ENCODE data around the gene TMEM147. TPM values are rescaled to one million over a fixed set of nuclear protein-coding genes. Genes with fewer than 3 reads are reported as not detected.

TMEM147 gene
- total and polyA plus RNA-seq, 2 of the 13 experiments (the other 11 are each of a cell fraction or from before 2014, with no cell fraction given), result 141 to 176 TPM

- in situ Hi-C loops (cut with HindIII; ENCODE audit: extremely low pct_ligation_motif_present, low pct_unique_long_range_greater_than_20kb), result no loop called here
- no peak for FAIRE-seq
Observed at GRCh38 chr19:35511337-35511736, 34.1 kb upstream of the TMEM147 start.

More at GRCh38 chr19:35511337-35511736, 34.1 kb upstream of the TMEM147 start:
- peaks cover 44% of the 10 kb centered on the region for H3K4me1 ChIP-seq (ENCODE audit: insufficient read depth, low read length)
- H3K27me3 ChIP-seq (ENCODE audit: control insufficient read depth in 1 of 2, insufficient read depth in 2 of 2, low read length in 2 of 2), result peaks cover 1 to 28% of the 10 kb centered on the region in 2 experiments; a peak in 2 of 5 replicates
- DNase-seq (ENCODE audit: low spot score), result no peak
- ChIA-PET CTCF (ENCODE audit: low intra/inter-chr PET ratio, low total read pairs) (interaction anchor here (1.4 kb wide), 1 partner anchor 38 kb away, joined by 5 read pairs; no protein-coding TSS in a partner anchor), POLR2A (interaction anchor here (1.4 kb wide), 1 partner anchor 36 kb away, joined by 4 read pairs; no protein-coding TSS in a partner anchor)
- no peak overlapping the region for H3K4me2 ChIP-seq (ENCODE audit: low read depth, low read length)
- ATAC-seq, result no peak
- no peaks in the 10 kb centered on the region for H4K20me1 ChIP-seq (ENCODE audit: insufficient read depth, low read length)
- no peaks in the 10 kb centered on the region for H3K9me3 ChIP-seq (ENCODE audit: low read length)
- intact Hi-C loops (cut with micrococcal nuclease; ENCODE audit: unreplicated experiment), result no loop called here
- H3K27ac ChIP-seq (ENCODE audit: extremely low read length, insufficient read depth, low read length), result no peak overlapping the region
- no peak overlapping the region for H2AFZ ChIP-seq (ENCODE audit: low read length)
- no TSS peak for BruUV-seq (replicated peaks)
- no peak overlapping the region for H3K9ac ChIP-seq (ENCODE audit: insufficient read depth, low read depth, low read length)
- no peaks in the 10 kb centered on the region; a peak in 1 of 5 replicates for H3K36me3 ChIP-seq (replicated peaks in 1 of 2; ENCODE audit: control insufficient read depth in 1 of 2, insufficient read depth in 2 of 2, low read length in 2 of 2)
- TF ChIP-seq SP1 (IDR thresholded peaks at IDR 0.05), result no peak
- TF ChIP-seq SP1 (CRISPR knock-in tag; IDR thresholded peaks at IDR 0.05), result no peak
- no peak for TF ChIP-seq ZNF589 (CRISPR knock-in tag; conservative IDR thresholded peaks at IDR 0.05)
- TF ChIP-seq ZNF761 (CRISPR knock-in tag; conservative IDR thresholded peaks at IDR 0.05), result no peak
- TF ChIP-seq ZNF782 (CRISPR knock-in tag; IDR thresholded peaks at IDR 0.05; ENCODE audit: borderline replicate concordance), result no peak
- no peak for TF ChIP-seq CREB1 (IDR thresholded peaks at IDR 0.05)
- no peak for TF ChIP-seq CREB1 (CRISPR knock-in tag; IDR thresholded peaks at IDR 0.05)
- no peak for TF ChIP-seq ZNF431 (CRISPR knock-in tag; IDR thresholded peaks at IDR 0.05; ENCODE audit: borderline replicate concordance, low read depth)
- no peak for TF ChIP-seq ZNF766 (CRISPR knock-in tag; IDR thresholded peaks at IDR 0.05; ENCODE audit: borderline replicate concordance)
- TF ChIP-seq IKZF1 (IDR thresholded peaks at IDR 0.05), result no peak
- no peak for TF ChIP-seq ZNF260 (CRISPR knock-in tag; IDR thresholded peaks at IDR 0.05; ENCODE audit: borderline replicate concordance, low read depth)
- no peak for TF ChIP-seq MYPOP (CRISPR knock-in tag; IDR thresholded peaks at IDR 0.05)
- no peak for TF ChIP-seq ZNF749 (CRISPR knock-in tag; IDR thresholded peaks at IDR 0.05; ENCODE audit: borderline replicate concordance)
- TF ChIP-seq TBP (CRISPR knock-in tag; IDR thresholded peaks at IDR 0.05), result no peak
- WGBS (ENCODE audit: low lambda C conversion rate), result 0% methylated on average over 1 of the region's 7 CpGs
- H3K4me3 ChIP-seq (replicated peaks in 1 of 3; ENCODE audit: insufficient read depth in 1 of 3, low read depth in 2 of 3, low read length in 3 of 3), result no peak overlapping the region
- H3K79me2 ChIP-seq (ENCODE audit: insufficient read depth, low read length), result no peaks in the 10 kb centered on the region

All from HepG2 (cell line).